ENCODE measurements around the gene RTN4. TPM values are rescaled to one million over a fixed set of nuclear protein-coding genes. Genes with fewer than 3 reads are reported as not detected.
"Not testable (repeated sequence)": the region's sequence is repeated elsewhere in the genome, so short reads cannot be mapped to it uniquely, and the experiment has no call there.

RTN4 gene
- polyA plus RNA-seq, 3 donors: 111 to 163 (median 158) TPM

DNA sequence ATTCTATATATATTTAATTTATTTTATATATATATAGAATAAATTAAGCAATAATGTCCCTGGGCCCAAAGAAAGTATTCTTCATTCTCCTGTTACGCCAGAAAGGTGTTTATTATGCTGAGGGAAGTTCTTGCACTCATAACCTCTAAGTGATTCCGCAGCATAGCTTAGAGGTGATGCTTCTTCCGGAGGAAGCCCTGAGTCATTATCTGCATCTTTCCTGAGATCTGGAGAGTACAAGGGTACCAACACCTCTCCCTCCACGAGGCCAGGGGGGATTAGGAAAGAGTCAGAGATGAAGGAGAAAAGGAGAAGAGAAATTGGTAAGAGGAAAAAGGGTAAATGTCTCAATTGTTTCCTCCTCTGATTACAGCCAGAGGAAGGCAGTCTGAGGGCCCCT, 43.1 kb upstream of the RTN4 start:
- Histone ChIP-seq H3K27ac (ENCODE audit: low read depth in 1 of 2, low read length in 2 of 2) (peak overlapping the region in 1 of 2 donors; percentile 21), H3K4me2 (replicated peaks; ENCODE audit: extremely low read depth, low read length, poor library complexity, severe bottlenecking) (no peak overlapping the region), H3K4me3 (replicated peaks in 1 of 3; ENCODE audit: low read depth in 2 of 3, low read length in 3 of 3) (no peak overlapping the region), H3K27me3 (ENCODE audit: control insufficient read depth in 2 of 2, insufficient read depth in 2 of 2, low read length in 2 of 2) (no peaks in the 10 kb centered on the region), H4K20me1 (ENCODE audit: insufficient read depth, low read length) (no peaks in the 10 kb centered on the region), H3K9me3 (replicated peaks in 1 of 2; ENCODE audit: control insufficient read depth in 1 of 2, insufficient read depth in 1 of 2, low read length in 2 of 2) (no peaks in the 10 kb centered on the region), H2AFZ (ENCODE audit: insufficient read depth, low read depth, low read length, poor library complexity, severe bottlenecking) (no peak overlapping the region), H3K4me1 (ENCODE audit: control insufficient read depth in 1 of 2, insufficient read depth in 2 of 2, low read length in 2 of 2) (peaks cover 40 to 57% of the 10 kb centered on the region in 2 donors), H3K36me3 (replicated peaks in 1 of 2; ENCODE audit: control insufficient read depth in 1 of 2, insufficient read depth in 2 of 2, low read length in 2 of 2) (no peaks in the 10 kb centered on the region), H3K79me2 (ENCODE audit: insufficient read depth, low read length) (no peaks in the 10 kb centered on the region), H3K9ac (ENCODE audit: insufficient read depth, low read length, poor library complexity, severe bottlenecking) (no peak overlapping the region)
- H3K27ac Mint-ChIP-seq: peak overlapping the region; percentile 17 to 89 (median 80)
- H3K27me3 Mint-ChIP-seq (ENCODE audit: low read depth in 3 of 3): peaks cover 0 to 2% (median 0%) of the 10 kb centered on the region in 3 donors
- H3K4me3 Mint-ChIP-seq: peak overlapping the region in 1 of 2 donors; percentile 44
- H3K36me3 Mint-ChIP-seq: peaks cover 1 to 9% of the 10 kb centered on the region in 2 donors
- peak; percentile 18 to 72 (median 68) for DNase-seq
- peaks cover 36% of the 10 kb centered on the region for H3K4me1 Mint-ChIP-seq
- no CpG with 5 or more reads among the region's 4 CpGs for WGBS (ENCODE audit: insufficient coverage)
- peaks cover 6 to 18% (median 14%) of the 10 kb centered on the region in 7 donors for H3K9me3 Mint-ChIP-seq
- TF ChIP-seq, protein P1, sequence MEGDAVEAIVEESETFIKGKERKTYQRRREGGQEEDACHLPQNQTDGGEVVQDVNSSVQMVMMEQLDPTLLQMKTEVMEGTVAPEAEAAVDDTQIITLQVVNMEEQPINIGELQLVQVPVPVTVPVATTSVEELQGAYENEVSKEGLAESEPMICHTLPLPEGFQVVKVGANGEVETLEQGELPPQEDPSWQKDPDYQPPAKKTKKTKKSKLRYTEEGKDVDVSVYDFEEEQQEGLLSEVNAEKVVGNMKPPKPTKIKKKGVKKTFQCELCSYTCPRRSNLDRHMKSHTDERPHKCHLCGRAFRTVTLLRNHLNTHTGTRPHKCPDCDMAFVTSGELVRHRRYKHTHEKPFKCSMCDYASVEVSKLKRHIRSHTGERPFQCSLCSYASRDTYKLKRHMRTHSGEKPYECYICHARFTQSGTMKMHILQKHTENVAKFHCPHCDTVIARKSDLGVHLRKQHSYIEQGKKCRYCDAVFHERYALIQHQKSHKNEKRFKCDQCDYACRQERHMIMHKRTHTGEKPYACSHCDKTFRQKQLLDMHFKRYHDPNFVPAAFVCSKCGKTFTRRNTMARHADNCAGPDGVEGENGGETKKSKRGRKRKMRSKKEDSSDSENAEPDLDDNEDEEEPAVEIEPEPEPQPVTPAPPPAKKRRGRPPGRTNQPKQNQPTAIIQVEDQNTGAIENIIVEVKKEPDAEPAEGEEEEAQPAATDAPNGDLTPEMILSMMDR (IDR thresholded peaks at IDR 0.05): no peak
- intact Hi-C loops (cut with micrococcal nuclease): no loop called here

DNA sequence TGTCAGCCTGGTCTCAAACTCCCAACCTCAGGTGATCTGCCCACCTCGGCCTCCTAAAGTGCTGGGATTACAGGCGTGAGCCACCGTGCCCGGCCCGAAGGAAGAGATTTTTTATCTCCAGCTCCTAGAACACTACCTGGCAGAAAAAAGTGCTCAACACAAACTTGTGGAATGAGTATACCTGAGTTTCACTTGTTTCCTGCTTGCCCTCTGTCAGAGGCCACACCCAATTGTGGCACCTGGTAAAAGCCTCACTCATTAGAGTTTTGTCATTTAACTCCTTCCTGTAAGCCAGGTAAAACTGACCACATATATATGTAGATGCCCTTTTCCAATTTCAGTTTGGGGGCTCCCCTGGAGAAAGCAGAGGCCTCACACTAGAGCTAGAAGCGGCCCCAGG, 42.2 kb upstream of the RTN4 start:
- Mint-ChIP-seq H3K36me3 (peaks cover 1 to 9% of the 10 kb centered on the region in 2 donors), H3K9me3 (peaks cover 6 to 18% (median 14%) of the 10 kb centered on the region in 7 donors), H3K27me3 (ENCODE audit: low read depth in 3 of 3) (peaks cover 0 to 2% (median 0%) of the 10 kb centered on the region in 3 donors), H3K27ac (peak overlapping the region in 4 of 7 donors; percentile 32 to 90 (median 53)), H3K4me1 (peaks cover 36% of the 10 kb centered on the region), H3K4me3 (no peak overlapping the region)
- DNase-seq: no peak
- no peak overlapping the region for H3K4me2 ChIP-seq (replicated peaks; ENCODE audit: extremely low read depth, low read length, poor library complexity, severe bottlenecking)
- H3K4me3 ChIP-seq (replicated peaks in 1 of 3; ENCODE audit: low read depth in 2 of 3, low read length in 3 of 3): no peak overlapping the region
- no peaks in the 10 kb centered on the region for H3K27me3 ChIP-seq (ENCODE audit: control insufficient read depth in 2 of 2, insufficient read depth in 2 of 2, low read length in 2 of 2)
- no peaks in the 10 kb centered on the region for H3K9me3 ChIP-seq (replicated peaks in 1 of 2; ENCODE audit: control insufficient read depth in 1 of 2, insufficient read depth in 1 of 2, low read length in 2 of 2)
- H3K36me3 ChIP-seq (replicated peaks in 1 of 2; ENCODE audit: control insufficient read depth in 1 of 2, insufficient read depth in 2 of 2, low read length in 2 of 2): no peaks in the 10 kb centered on the region
- H3K9ac ChIP-seq (ENCODE audit: insufficient read depth, low read length, poor library complexity, severe bottlenecking): no peak overlapping the region
- peaks cover 40 to 54% of the 10 kb centered on the region in 2 donors for H3K4me1 ChIP-seq (ENCODE audit: control insufficient read depth in 1 of 2, insufficient read depth in 2 of 2, low read length in 2 of 2)
- TF ChIP-seq, protein P1 (IDR thresholded peaks at IDR 0.05): no peak
- no peaks in the 10 kb centered on the region for H4K20me1 ChIP-seq (ENCODE audit: insufficient read depth, low read length)
- no peak overlapping the region for H2AFZ ChIP-seq (ENCODE audit: insufficient read depth, low read depth, low read length, poor library complexity, severe bottlenecking)
- WGBS (ENCODE audit: insufficient coverage): 95% methylated on average over 4 of the region's 6 CpGs
- intact Hi-C loops (cut with micrococcal nuclease): no loop called here
- H3K79me2 ChIP-seq (ENCODE audit: insufficient read depth, low read length): no peaks in the 10 kb centered on the region
- H3K27ac ChIP-seq (ENCODE audit: low read depth in 1 of 2, low read length in 2 of 2): peak overlapping the region; percentile 17 to 22

DNA sequence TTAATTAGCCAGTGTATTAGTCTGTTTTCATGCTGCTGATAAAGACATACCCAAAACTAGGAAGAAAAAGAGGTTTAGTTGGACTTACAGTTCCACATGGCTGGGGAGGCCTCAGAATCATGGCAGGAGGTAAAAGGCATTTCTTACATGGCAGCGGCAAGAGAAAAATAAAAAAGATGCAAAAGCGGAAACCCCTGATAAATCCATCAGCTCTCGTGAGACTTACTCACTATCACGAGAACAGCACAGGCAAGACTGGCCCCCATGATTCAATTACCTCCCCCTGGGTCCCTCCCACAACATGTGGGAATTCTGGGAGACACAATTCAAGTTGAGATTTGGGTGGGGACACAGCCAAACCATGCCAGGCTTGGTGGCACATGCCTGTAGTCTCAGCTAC, 41.4 kb upstream of the RTN4 start:
- Histone ChIP-seq H3K4me1 (ENCODE audit: control insufficient read depth in 1 of 2, insufficient read depth in 2 of 2, low read length in 2 of 2) (peaks cover 40 to 47% of the 10 kb centered on the region in 2 donors), H3K27ac (ENCODE audit: low read depth in 1 of 2, low read length in 2 of 2) (peak overlapping the region in 1 of 2 donors; percentile 56)
- peaks cover 36% of the 10 kb centered on the region for H3K4me1 Mint-ChIP-seq
- peak in 1 of 3 donors; percentile 35 for DNase-seq
- H3K36me3 ChIP-seq (replicated peaks in 1 of 2; ENCODE audit: control insufficient read depth in 1 of 2, insufficient read depth in 2 of 2, low read length in 2 of 2); H3K4me3 ChIP-seq (replicated peaks in 1 of 3; ENCODE audit: low read depth in 2 of 3, low read length in 3 of 3); H3K36me3 Mint-ChIP-seq; H3K79me2 ChIP-seq (ENCODE audit: insufficient read depth, low read length); intact Hi-C loops (cut with micrococcal nuclease); H3K9ac ChIP-seq (ENCODE audit: insufficient read depth, low read length, poor library complexity, severe bottlenecking); H4K20me1 ChIP-seq (ENCODE audit: insufficient read depth, low read length); H3K4me3 Mint-ChIP-seq; H2AFZ ChIP-seq (ENCODE audit: insufficient read depth, low read depth, low read length, poor library complexity, severe bottlenecking); H3K4me2 ChIP-seq (replicated peaks; ENCODE audit: extremely low read depth, low read length, poor library complexity, severe bottlenecking); H3K9me3 ChIP-seq (replicated peaks in 1 of 2; ENCODE audit: control insufficient read depth in 1 of 2, insufficient read depth in 1 of 2, low read length in 2 of 2); H3K27me3 ChIP-seq (ENCODE audit: control insufficient read depth in 2 of 2, insufficient read depth in 2 of 2, low read length in 2 of 2); H3K27me3 Mint-ChIP-seq (ENCODE audit: low read depth in 3 of 3): not testable (repeated sequence)
- H3K27ac Mint-ChIP-seq: peak overlapping the region in 5 of 7 donors; percentile 56 to 90 (median 72)
- H3K9me3 Mint-ChIP-seq: peaks cover 6 to 18% (median 14%) of the 10 kb centered on the region in 7 donors
- no CpG with 5 or more reads among the region's 4 CpGs for WGBS (ENCODE audit: insufficient coverage)
